ENCODE data around the gene TCF25.
"Not testable (repeated sequence)": the region's sequence is repeated elsewhere in the genome, so short reads cannot be mapped to it uniquely, and the experiment has no call there.

TCF25 gene

GRCh38 chr16:89931964-89932363 is 58.6 kb downstream of the TCF25 start:
- POLR2A ChIA-PET: interaction anchor here (1.3 to 1.8 kb wide), 2 partner anchors 9 to 33 kb away, joined by 4 to 9 read pairs; partner anchors contain the start of gene TUBB3
- Histone ChIP-seq H3K36me3 (ENCODE audit: control insufficient read depth in 2 of 2, insufficient read depth in 1 of 2, low read length in 2 of 2) (peaks cover 0 to 5% of the 10 kb centered on the region in 2 experiments; a peak in 1 of 3 replicates), H3K4me3 (ENCODE audit: low read depth, low read length) (no peak overlapping the region), H3K4me1 (ENCODE audit: control insufficient read depth, insufficient read depth, low read length) (no peaks in the 10 kb centered on the region), H3K27ac (ENCODE audit: extremely low read depth, low read depth, low read length) (no peak overlapping the region), H3K9me3 (ENCODE audit: control insufficient read depth, insufficient read depth, low read depth, low read length) (no peaks in the 10 kb centered on the region)
- CTCF ChIA-PET: interaction anchor here (1.1 kb wide), 1 partner anchor 22 kb away, joined by 3 read pairs; no protein-coding TSS in a partner anchor
- TF ChIP-seq SP3 (tag by site-specific recombination; IDR thresholded peaks at IDR 0.05) (no peak), ZNF677 (tag by site-specific recombination; IDR thresholded peaks at IDR 0.05) (no peak), ZNF654 (tag by site-specific recombination; IDR thresholded peaks at IDR 0.05; ENCODE audit: low read depth) (no peak), ZBTB20 (tag by site-specific recombination; IDR thresholded peaks at IDR 0.05) (no peak), ZNF2 (tag by site-specific recombination; IDR thresholded peaks at IDR 0.05) (no peak), ZNF138 (tag by site-specific recombination; IDR thresholded peaks at IDR 0.05; ENCODE audit: borderline replicate concordance) (no peak), ZNF148 (tag by site-specific recombination; IDR thresholded peaks at IDR 0.05; ENCODE audit: borderline replicate concordance) (no peak), ZNF449 (tag by site-specific recombination; IDR thresholded peaks at IDR 0.05) (no peak), ZNF26 (tag by site-specific recombination; IDR thresholded peaks at IDR 0.05) (no peak), ZNF423 (tag by site-specific recombination; IDR thresholded peaks at IDR 0.05) (no peak), ZNF621 (tag by site-specific recombination; IDR thresholded peaks at IDR 0.05) (no peak), KLF8 (tag by site-specific recombination; IDR thresholded peaks at IDR 0.05) (no peak), ZBTB21 (tag by site-specific recombination; IDR thresholded peaks at IDR 0.05) (no peak), ZNF302 (tag by site-specific recombination; IDR thresholded peaks at IDR 0.05; ENCODE audit: low read depth) (no peak), ZBTB44 (tag by site-specific recombination; IDR thresholded peaks at IDR 0.05) (no peak), ZNF501 (tag by site-specific recombination; IDR thresholded peaks at IDR 0.05) (no peak), ZNF660 (tag by site-specific recombination; IDR thresholded peaks at IDR 0.05) (no peak), ZNF354C (tag by site-specific recombination; IDR thresholded peaks at IDR 0.05; ENCODE audit: borderline replicate concordance, low read depth) (no peak), ZNF707 (tag by site-specific recombination; IDR thresholded peaks at IDR 0.05) (no peak), ZNF776 (tag by site-specific recombination; IDR thresholded peaks at IDR 0.05; ENCODE audit: borderline replicate concordance) (no peak)

- CTCF ChIA-PET; H3K4me3 ChIP-seq (ENCODE audit: low read depth, low read length); H3K27ac ChIP-seq (ENCODE audit: extremely low read depth, low read depth, low read length); H3K36me3 ChIP-seq (ENCODE audit: control insufficient read depth in 2 of 2, insufficient read depth in 1 of 2, low read length in 2 of 2); H3K4me1 ChIP-seq (ENCODE audit: control insufficient read depth, insufficient read depth, low read length); H3K9me3 ChIP-seq (ENCODE audit: control insufficient read depth, insufficient read depth, low read depth, low read length): not testable (repeated sequence)
- POLR2A ChIA-PET: interaction anchor here (0.7 to 1.1 kb wide), 2 partner anchors 9 to 17 kb away, joined by 3 read pairs; no protein-coding TSS in a partner anchor
Observed at GRCh38 chr16:89934019-89934418, 60.6 kb downstream of the TCF25 start.

Measured in HEK293 (cell line).